Measurements from ENCODE around the gene IL16.
A peak's percentile ranks its signal among the peaks of the same experiment; 100 is the strongest.

Gene IL16

GRCh38 chr15:81291916-81292522, 95.3 kb downstream of the IL16 start:
- FAIRE-seq, result peak; percentile 31
- DNase-seq (ENCODE audit: insufficient read length, low spot score), result no peak
- no peak for TF ChIP-seq PAX5 (IDR thresholded peaks at IDR 0.05; ENCODE audit: insufficient read depth, low read length, severe bottlenecking)
- no peak for TF ChIP-seq POU2F2 (IDR thresholded peaks at IDR 0.05; ENCODE audit: low read depth, low read length)

DNA sequence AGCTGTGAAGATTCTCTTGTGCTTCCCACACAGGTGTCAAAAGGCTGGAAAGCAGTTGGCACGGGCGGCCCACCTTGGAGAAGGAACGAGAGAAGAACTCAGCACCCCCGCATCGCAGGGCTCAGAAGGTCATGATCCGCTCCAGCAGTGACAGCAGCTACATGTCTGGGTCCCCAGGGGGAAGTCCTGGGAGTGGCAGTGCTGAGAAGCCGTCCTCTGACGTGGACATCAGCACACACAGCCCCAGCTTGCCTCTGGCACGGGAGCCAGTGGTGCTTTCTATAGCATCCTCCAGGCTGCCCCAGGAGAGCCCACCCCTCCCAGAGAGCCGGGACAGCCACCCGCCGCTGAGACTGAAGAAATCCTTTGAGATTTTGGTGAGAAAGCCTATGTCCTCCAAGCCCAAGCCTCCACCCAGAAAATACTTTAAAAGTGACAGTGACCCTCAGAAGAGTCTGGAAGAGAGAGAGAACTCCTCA, 95.9 kb downstream of the IL16 start:
- FAIRE-seq, result peak; percentile 98
- TF ChIP-seq TAF1 (IDR thresholded peaks at IDR 0.05; ENCODE audit: low read depth, low read length) (peak; percentile 57), POU2F2 (IDR thresholded peaks at IDR 0.05; ENCODE audit: low read depth, low read length) (no peak), SPI1 (IDR thresholded peaks at IDR 0.05; ENCODE audit: low read depth, low read length) (peak; percentile 65), PAX5 (IDR thresholded peaks at IDR 0.05; ENCODE audit: insufficient read depth, low read length, severe bottlenecking) (no peak), POLR2AphosphoS5 (IDR thresholded peaks at IDR 0.05; ENCODE audit: low read depth, low read length) (peak; percentile 42; the same call in 1 of the 2 replicates), POLR2A (IDR thresholded peaks at IDR 0.05; ENCODE audit: low read depth, low read length) (peak; percentile 66)
- no peak for DNase-seq (ENCODE audit: insufficient read length, low spot score)

GRCh38 chr15:81293728-81294515, 97.2 kb downstream of the IL16 start:
- peak; percentile 99 for FAIRE-seq
- peak; percentile 96 for TF ChIP-seq SPI1 (IDR thresholded peaks at IDR 0.05; ENCODE audit: low read depth, low read length)
- TF ChIP-seq PAX5 (IDR thresholded peaks at IDR 0.05; ENCODE audit: insufficient read depth, low read length, severe bottlenecking), result no peak
- TF ChIP-seq POLR2A (IDR thresholded peaks at IDR 0.05; ENCODE audit: low read depth, low read length), result peak; percentile 83
- TF ChIP-seq POU2F2 (IDR thresholded peaks at IDR 0.05; ENCODE audit: low read depth, low read length), result peak; percentile 91
- TF ChIP-seq POLR2AphosphoS5 (IDR thresholded peaks at IDR 0.05; ENCODE audit: low read depth, low read length), result peak; percentile 88
- TF ChIP-seq TAF1 (IDR thresholded peaks at IDR 0.05; ENCODE audit: low read depth, low read length), result peak; percentile 64
- DNase-seq (ENCODE audit: insufficient read length, low spot score), result peak; percentile 37

DNA sequence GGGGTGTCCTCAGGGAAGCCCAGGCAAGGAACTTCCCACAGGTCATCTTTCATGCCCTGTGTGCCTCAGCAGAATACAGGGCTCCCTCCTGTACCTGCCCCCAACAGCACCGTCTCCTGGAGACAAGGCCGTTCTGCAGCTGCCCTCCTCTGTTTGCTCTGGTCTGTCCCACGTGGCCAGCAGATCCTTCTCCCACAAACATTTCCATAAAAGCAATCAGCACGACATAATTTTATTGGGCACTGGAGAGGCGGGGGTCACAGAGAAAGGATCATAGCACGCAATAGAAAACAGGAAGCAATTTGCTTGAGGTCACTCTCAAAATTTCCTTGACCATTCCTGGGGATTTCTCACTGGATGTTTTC, 97.8 kb downstream of the IL16 start:
- FAIRE-seq (no peak), DNase-seq (ENCODE audit: insufficient read length, low spot score) (no peak)
- no peak for TF ChIP-seq PAX5 (IDR thresholded peaks at IDR 0.05; ENCODE audit: insufficient read depth, low read length, severe bottlenecking)

GRCh38 chr15:81295486-81296121, 98.9 kb downstream of the IL16 start:
- DNase-seq (ENCODE audit: insufficient read length, low spot score) (no peak), FAIRE-seq (peak; percentile 76)
- TF ChIP-seq POLR2AphosphoS5 (IDR thresholded peaks at IDR 0.05; ENCODE audit: low read depth, low read length) (no peak), POLR2A (IDR thresholded peaks at IDR 0.05; ENCODE audit: low read depth, low read length) (no peak), SPI1 (IDR thresholded peaks at IDR 0.05; ENCODE audit: low read depth, low read length) (no peak)

DNA sequence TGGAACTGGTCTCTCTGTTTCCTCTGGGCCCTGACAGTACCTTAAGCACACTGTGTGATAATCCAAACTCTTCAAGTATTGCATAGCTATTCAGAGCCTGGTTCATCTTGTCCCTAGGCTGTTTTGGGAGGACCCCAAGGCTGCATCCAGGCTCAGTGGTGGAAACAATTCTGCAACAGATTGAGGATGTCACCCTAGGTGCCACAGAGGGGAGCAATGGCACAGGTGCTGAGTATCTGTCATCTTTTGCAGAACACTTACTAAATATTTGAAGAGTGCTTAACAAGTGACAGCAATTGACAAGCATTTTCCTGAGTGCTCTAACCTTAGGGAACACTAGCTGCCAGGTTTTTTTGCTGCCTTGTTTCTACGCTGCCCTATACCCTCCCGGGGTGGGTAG, 99.5 kb downstream of the IL16 start:
- FAIRE-seq (no peak), DNase-seq (ENCODE audit: insufficient read length, low spot score) (no peak)
- TF ChIP-seq PAX5 (IDR thresholded peaks at IDR 0.05; ENCODE audit: insufficient read depth, low read length, severe bottlenecking), result no peak
- no peak for TF ChIP-seq TAF1 (IDR thresholded peaks at IDR 0.05; ENCODE audit: low read depth, low read length)
- TF ChIP-seq POU2F2 (IDR thresholded peaks at IDR 0.05; ENCODE audit: low read depth, low read length), result no peak
- no peak; the same call in 1 of the 2 replicates for TF ChIP-seq POLR2A (IDR thresholded peaks at IDR 0.05; ENCODE audit: low read depth, low read length)
- TF ChIP-seq POLR2AphosphoS5 (IDR thresholded peaks at IDR 0.05; ENCODE audit: low read depth, low read length), result no peak
- no peak for TF ChIP-seq SPI1 (IDR thresholded peaks at IDR 0.05; ENCODE audit: low read depth, low read length)

- FAIRE-seq, result peak; percentile 99
- TF ChIP-seq POLR2A (IDR thresholded peaks at IDR 0.05; ENCODE audit: low read depth, low read length) (peak; percentile 75; the same call in 1 of the 2 replicates), TAF1 (IDR thresholded peaks at IDR 0.05; ENCODE audit: low read depth, low read length) (peak; percentile 69), POU2F2 (IDR thresholded peaks at IDR 0.05; ENCODE audit: low read depth, low read length) (peak; percentile 71), PAX5 (IDR thresholded peaks at IDR 0.05; ENCODE audit: insufficient read depth, low read length, severe bottlenecking) (no peak), POLR2AphosphoS5 (IDR thresholded peaks at IDR 0.05; ENCODE audit: low read depth, low read length) (peak; percentile 41; the same call in 1 of the 2 replicates), SPI1 (IDR thresholded peaks at IDR 0.05; ENCODE audit: low read depth, low read length) (peak; percentile 81)
- DNase-seq (ENCODE audit: insufficient read length, low spot score), result peak; percentile 28
Measured at GRCh38 chr15:81296673-81297072, 100.0 kb downstream of the IL16 start.

GRCh38 chr15:81297147-81297572, 100.5 kb downstream of the IL16 start:
- TF ChIP-seq POU2F2 (IDR thresholded peaks at IDR 0.05; ENCODE audit: low read depth, low read length), result no peak
- peak; percentile 3; the same call in 1 of the 2 replicates for TF ChIP-seq POLR2A (IDR thresholded peaks at IDR 0.05; ENCODE audit: low read depth, low read length)
- no peak for TF ChIP-seq POLR2AphosphoS5 (IDR thresholded peaks at IDR 0.05; ENCODE audit: low read depth, low read length)
- no peak for FAIRE-seq
- DNase-seq (ENCODE audit: insufficient read length, low spot score), result no peak

DNA sequence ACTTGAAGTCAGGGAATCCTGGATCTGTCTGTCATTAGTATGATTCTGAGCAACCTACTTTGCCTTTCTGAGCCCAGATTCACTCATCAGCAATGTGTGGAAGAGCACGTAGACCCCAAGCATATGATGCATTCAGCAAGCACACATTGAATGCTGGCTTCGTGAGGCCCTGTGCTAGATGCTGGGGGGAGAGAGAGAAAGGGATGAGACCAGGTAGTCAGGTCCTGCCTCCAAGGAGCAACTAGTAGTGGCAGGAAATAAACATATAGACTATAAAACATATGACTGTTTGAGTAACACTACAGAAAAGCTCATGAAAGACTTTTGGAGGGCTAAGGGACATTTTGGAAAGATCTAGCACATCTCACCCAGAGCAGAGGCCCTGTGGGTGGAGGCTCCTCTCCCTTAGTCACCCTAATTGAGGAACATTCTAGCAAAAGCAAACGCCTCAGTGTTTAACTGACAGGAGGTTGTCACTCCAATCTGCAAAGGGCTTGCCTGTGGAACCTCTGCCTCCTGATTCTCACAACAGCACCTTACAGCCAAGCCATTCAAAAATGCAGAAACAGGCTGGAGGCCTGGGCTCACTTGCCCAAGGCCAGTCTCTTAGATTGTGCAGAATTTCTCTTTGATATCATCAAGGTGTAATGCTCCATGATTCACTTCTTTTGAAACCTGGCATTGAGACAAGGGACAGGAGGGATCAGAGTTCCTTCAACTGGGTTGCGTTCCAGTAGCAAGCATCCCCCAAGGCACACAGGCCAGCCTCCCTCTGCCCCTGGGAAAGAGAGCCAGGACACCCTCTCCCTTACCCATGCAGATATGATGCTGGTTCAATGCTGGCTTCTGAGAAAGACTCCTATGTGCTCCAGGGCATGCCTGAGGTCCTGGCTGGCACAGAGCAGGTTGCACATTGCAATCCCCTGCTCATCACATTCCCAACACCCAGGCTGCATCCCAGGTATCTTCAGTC, 101.2 kb downstream of the IL16 start:
- no peak for DNase-seq (ENCODE audit: insufficient read length, low spot score)
- TF ChIP-seq POLR2AphosphoS5 (IDR thresholded peaks at IDR 0.05; ENCODE audit: low read depth, low read length) (peak; percentile 30), POLR2A (IDR thresholded peaks at IDR 0.05; ENCODE audit: low read depth, low read length) (no peak)
- FAIRE-seq, result peak; percentile 92
